ENCODE data around the gene HS6ST3. TPM values are rescaled to one million over a fixed set of nuclear protein-coding genes. Genes with fewer than 3 reads are reported as not detected.

Gene HS6ST3
- total and polyA plus RNA-seq, 2 donors (not counting 1 experiment from before 2014, with no cell fraction given), result not detected

DNA sequence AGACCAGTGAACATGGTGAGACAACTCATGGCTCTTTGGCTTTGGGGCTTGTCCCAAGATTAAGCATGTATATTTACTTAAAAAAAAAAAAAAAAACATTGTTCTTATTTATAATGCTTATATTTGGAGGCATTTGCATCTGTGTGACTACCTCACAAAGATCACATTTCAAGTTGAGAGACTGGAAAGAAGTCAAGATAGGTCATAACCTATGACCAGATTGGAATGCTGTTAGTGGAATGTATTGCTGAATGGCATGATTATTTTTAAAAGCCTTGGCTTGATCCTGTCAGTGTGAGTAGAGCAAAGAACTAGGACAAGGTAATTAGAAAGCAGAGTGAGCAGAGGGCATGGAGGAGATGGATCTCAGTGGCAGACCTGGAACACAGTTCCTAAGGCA lies 689.8 kb downstream of the HS6ST3 start:
- H3K4me2 ChIP-seq (ENCODE audit: extremely low read depth, insufficient read depth, low read length), result no peak overlapping the region
- no peaks in the 10 kb centered on the region for H3K36me3 ChIP-seq (ENCODE audit: control insufficient read depth, insufficient read depth, low read length)
- H4K20me1 ChIP-seq (ENCODE audit: control insufficient read depth, extremely low read depth, insufficient read depth, low read length), result no peaks in the 10 kb centered on the region
- no peaks in the 10 kb centered on the region for H3K27me3 ChIP-seq (ENCODE audit: control insufficient read depth, insufficient read depth, low read length)
- no peaks in the 10 kb centered on the region for H3K9me3 ChIP-seq (ENCODE audit: control insufficient read depth, insufficient read depth, low read depth, low read length)
- no peak overlapping the region for H2AFZ ChIP-seq (ENCODE audit: low read length)
- no peak overlapping the region for H3K27ac ChIP-seq (ENCODE audit: insufficient read depth, low read length)
- no peaks in the 10 kb centered on the region for H3K79me2 ChIP-seq (ENCODE audit: control insufficient read depth, insufficient read depth, low read length)
- H3K9ac ChIP-seq (ENCODE audit: insufficient read depth, low read length), result no peak overlapping the region
- H3K4me1 ChIP-seq (ENCODE audit: control insufficient read depth, extremely low read depth, insufficient read depth, low read length), result no peaks in the 10 kb centered on the region
- DNase-seq (ENCODE audit: low read depth in 2 of 2), result no peak
- H3K4me3 ChIP-seq (replicated peaks in 1 of 4; ENCODE audit: control extremely low read depth in 1 of 4, insufficient read depth in 1 of 4, low read depth in 3 of 4, low read length in 4 of 4), result no peak overlapping the region
- TF ChIP-seq, protein P1, sequence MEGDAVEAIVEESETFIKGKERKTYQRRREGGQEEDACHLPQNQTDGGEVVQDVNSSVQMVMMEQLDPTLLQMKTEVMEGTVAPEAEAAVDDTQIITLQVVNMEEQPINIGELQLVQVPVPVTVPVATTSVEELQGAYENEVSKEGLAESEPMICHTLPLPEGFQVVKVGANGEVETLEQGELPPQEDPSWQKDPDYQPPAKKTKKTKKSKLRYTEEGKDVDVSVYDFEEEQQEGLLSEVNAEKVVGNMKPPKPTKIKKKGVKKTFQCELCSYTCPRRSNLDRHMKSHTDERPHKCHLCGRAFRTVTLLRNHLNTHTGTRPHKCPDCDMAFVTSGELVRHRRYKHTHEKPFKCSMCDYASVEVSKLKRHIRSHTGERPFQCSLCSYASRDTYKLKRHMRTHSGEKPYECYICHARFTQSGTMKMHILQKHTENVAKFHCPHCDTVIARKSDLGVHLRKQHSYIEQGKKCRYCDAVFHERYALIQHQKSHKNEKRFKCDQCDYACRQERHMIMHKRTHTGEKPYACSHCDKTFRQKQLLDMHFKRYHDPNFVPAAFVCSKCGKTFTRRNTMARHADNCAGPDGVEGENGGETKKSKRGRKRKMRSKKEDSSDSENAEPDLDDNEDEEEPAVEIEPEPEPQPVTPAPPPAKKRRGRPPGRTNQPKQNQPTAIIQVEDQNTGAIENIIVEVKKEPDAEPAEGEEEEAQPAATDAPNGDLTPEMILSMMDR (conservative IDR thresholded peaks at IDR 0.05 in 1 of 2, IDR thresholded peaks at IDR 0.05 in 1 of 2; ENCODE audit: low read depth in 1 of 2, low read length in 2 of 2), result no peak
- no peak for TF ChIP-seq EZH2 (IDR thresholded peaks at IDR 0.05; ENCODE audit: low read length, missing control alignments)

DNA sequence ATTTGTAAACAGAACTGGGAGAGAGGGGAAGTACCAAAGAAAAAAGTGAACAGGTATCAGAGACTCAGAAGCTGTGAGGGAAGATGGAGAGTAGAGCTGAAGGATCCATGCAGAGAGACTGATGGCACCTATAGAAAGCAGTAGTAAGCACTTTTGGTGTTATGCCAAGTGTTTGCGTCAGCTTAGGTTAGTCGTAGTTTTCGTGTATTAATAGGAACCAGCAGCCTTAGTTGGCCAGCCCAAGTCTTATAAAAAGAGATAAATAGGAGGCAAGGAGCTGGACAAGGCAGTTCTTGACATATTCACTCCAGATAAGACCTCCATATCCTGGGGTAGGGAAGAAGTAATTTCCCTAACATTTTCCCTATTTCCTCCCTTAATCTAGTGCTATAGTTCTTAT lies 690.2 kb downstream of the HS6ST3 start:
- Histone ChIP-seq H3K9ac (ENCODE audit: insufficient read depth, low read length) (no peak overlapping the region), H4K20me1 (ENCODE audit: control insufficient read depth, extremely low read depth, insufficient read depth, low read length) (no peaks in the 10 kb centered on the region), H3K9me3 (ENCODE audit: control insufficient read depth, insufficient read depth, low read depth, low read length) (no peaks in the 10 kb centered on the region), H3K27ac (ENCODE audit: insufficient read depth, low read length) (no peak overlapping the region), H2AFZ (ENCODE audit: low read length) (no peak overlapping the region), H3K27me3 (ENCODE audit: control insufficient read depth, insufficient read depth, low read length) (no peaks in the 10 kb centered on the region), H3K4me2 (ENCODE audit: extremely low read depth, insufficient read depth, low read length) (no peak overlapping the region), H3K4me3 (replicated peaks in 1 of 4; ENCODE audit: control extremely low read depth in 1 of 4, insufficient read depth in 1 of 4, low read depth in 3 of 4, low read length in 4 of 4) (no peak overlapping the region), H3K36me3 (ENCODE audit: control insufficient read depth, insufficient read depth, low read length) (no peaks in the 10 kb centered on the region), H3K79me2 (ENCODE audit: control insufficient read depth, insufficient read depth, low read length) (no peaks in the 10 kb centered on the region), H3K4me1 (ENCODE audit: control insufficient read depth, extremely low read depth, insufficient read depth, low read length) (no peaks in the 10 kb centered on the region)
- no peak for DNase-seq (ENCODE audit: low read depth in 2 of 2)
- TF ChIP-seq, protein P1 (conservative IDR thresholded peaks at IDR 0.05 in 1 of 2, IDR thresholded peaks at IDR 0.05 in 1 of 2; ENCODE audit: low read depth in 1 of 2, low read length in 2 of 2), result no peak
- no peak for TF ChIP-seq EZH2 (IDR thresholded peaks at IDR 0.05; ENCODE audit: low read length, missing control alignments)

DNA sequence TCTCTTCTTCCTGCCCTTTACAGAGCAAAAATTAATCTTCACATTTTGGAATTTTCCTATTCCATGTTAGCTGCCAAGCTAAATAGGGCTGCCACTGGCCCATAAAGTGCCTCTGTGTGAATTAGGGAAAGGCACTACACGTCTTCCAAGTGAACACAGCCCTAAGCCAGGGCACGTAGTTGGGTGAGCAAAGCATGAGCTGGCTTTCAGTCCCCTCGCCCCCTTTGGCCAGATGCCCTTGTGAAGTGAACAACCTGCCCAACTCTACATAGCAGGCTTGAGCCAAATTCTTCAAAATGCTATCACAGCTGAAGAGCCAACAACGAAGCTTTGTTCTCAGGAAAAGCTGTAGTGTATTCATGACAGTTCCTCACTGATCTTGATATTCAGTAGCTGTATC lies 691.2 kb downstream of the HS6ST3 start:
- no peaks in the 10 kb centered on the region for H3K4me1 ChIP-seq (ENCODE audit: control insufficient read depth, extremely low read depth, insufficient read depth, low read length)
- no peak overlapping the region for H3K4me3 ChIP-seq (replicated peaks in 1 of 4; ENCODE audit: control extremely low read depth in 1 of 4, insufficient read depth in 1 of 4, low read depth in 3 of 4, low read length in 4 of 4)
- H2AFZ ChIP-seq (ENCODE audit: low read length), result no peak overlapping the region
- H3K27me3 ChIP-seq (ENCODE audit: control insufficient read depth, insufficient read depth, low read length), result no peaks in the 10 kb centered on the region
- DNase-seq (ENCODE audit: low read depth in 2 of 2), result peak in 1 of 2 donors; percentile 11
- H3K27ac ChIP-seq (ENCODE audit: insufficient read depth, low read length), result no peak overlapping the region
- no peak overlapping the region for H3K4me2 ChIP-seq (ENCODE audit: extremely low read depth, insufficient read depth, low read length)
- no peak overlapping the region for H3K9ac ChIP-seq (ENCODE audit: insufficient read depth, low read length)
- no peaks in the 10 kb centered on the region for H4K20me1 ChIP-seq (ENCODE audit: control insufficient read depth, extremely low read depth, insufficient read depth, low read length)
- H3K79me2 ChIP-seq (ENCODE audit: control insufficient read depth, insufficient read depth, low read length), result no peaks in the 10 kb centered on the region
- no peaks in the 10 kb centered on the region for H3K9me3 ChIP-seq (ENCODE audit: control insufficient read depth, insufficient read depth, low read depth, low read length)
- no peaks in the 10 kb centered on the region for H3K36me3 ChIP-seq (ENCODE audit: control insufficient read depth, insufficient read depth, low read length)
- TF ChIP-seq, protein P1 (conservative IDR thresholded peaks at IDR 0.05 in 1 of 2, IDR thresholded peaks at IDR 0.05 in 1 of 2; ENCODE audit: low read depth in 1 of 2, low read length in 2 of 2), result no peak
- no peak for TF ChIP-seq EZH2 (IDR thresholded peaks at IDR 0.05; ENCODE audit: low read length, missing control alignments)
